ENCODE data around the gene HELLS. TPM values are rescaled to one million over a fixed set of nuclear protein-coding genes. Genes with fewer than 3 reads are reported as not detected.

Gene HELLS
- total and polyA plus RNA-seq, 5 donors from 2014 or later = 9.2 to 47.7 (median 14.1) TPM

- no peaks in the 10 kb centered on the region for H3K27me3 Mint-ChIP-seq
- peaks cover 22% of the 10 kb centered on the region for H3K36me3 Mint-ChIP-seq
- Histone ChIP-seq H3K27me3 (ENCODE audit: control insufficient read depth, insufficient read depth, low read length) (no peaks in the 10 kb centered on the region), H3K9me3 (ENCODE audit: control insufficient read depth in 2 of 2, low read length in 2 of 2) (no peaks in the 10 kb centered on the region), H3K27ac (ENCODE audit: insufficient read depth, low read length, poor library complexity, severe bottlenecking) (no peak overlapping the region), H3K36me3 (ENCODE audit: control insufficient read depth, insufficient read depth, low read length) (peaks cover 2% of the 10 kb centered on the region), H3K4me1 (ENCODE audit: control insufficient read depth, insufficient read depth, low read length, poor library complexity, severe bottlenecking) (no peaks in the 10 kb centered on the region), H3K4me3 (ENCODE audit: low read depth, low read length) (no peak overlapping the region)
- no peak overlapping the region for H3K4me3 Mint-ChIP-seq
- ATAC-seq (ENCODE audit: low read depth in 2 of 2) = no peak
- H3K9me3 Mint-ChIP-seq = no peaks in the 10 kb centered on the region
- DNase-seq = no peak
- H3K27ac Mint-ChIP-seq = no peak overlapping the region
- peaks cover 0 to 2% (median 0%) of the 10 kb centered on the region in 4 donors for H3K4me1 Mint-ChIP-seq
Observed at GRCh38 chr10:94608559-94608958, 63.0 kb downstream of the HELLS start.

GRCh38 chr10:94614558-94614957, 69.0 kb downstream of the HELLS start:
- Mint-ChIP-seq H3K27me3 (no peaks in the 10 kb centered on the region), H3K36me3 (peaks cover 3% of the 10 kb centered on the region), H3K9me3 (peaks cover 0 to 2% (median 0%) of the 10 kb centered on the region in 7 donors), H3K4me1 (peaks cover 0 to 6% (median under 1%) of the 10 kb centered on the region in 4 donors), H3K27ac (peak overlapping the region in 1 of 3 donors; percentile 9), H3K4me3 (no peak overlapping the region)
- Histone ChIP-seq H3K4me3 (ENCODE audit: low read depth, low read length) (no peak overlapping the region), H3K36me3 (ENCODE audit: control insufficient read depth, insufficient read depth, low read length) (peaks cover 2% of the 10 kb centered on the region), H3K27ac (ENCODE audit: insufficient read depth, low read length, poor library complexity, severe bottlenecking) (no peak overlapping the region), H3K27me3 (ENCODE audit: control insufficient read depth, insufficient read depth, low read length) (no peaks in the 10 kb centered on the region), H3K9me3 (ENCODE audit: control insufficient read depth in 2 of 2, low read length in 2 of 2) (no peaks in the 10 kb centered on the region), H3K4me1 (ENCODE audit: control insufficient read depth, insufficient read depth, low read length, poor library complexity, severe bottlenecking) (no peaks in the 10 kb centered on the region)
- DNase-seq = no peak
- ATAC-seq (ENCODE audit: low read depth in 2 of 2) = no peak

- Mint-ChIP-seq H3K36me3 (no peaks in the 10 kb centered on the region), H3K27ac (no peak overlapping the region), H3K27me3 (no peaks in the 10 kb centered on the region), H3K4me1 (peaks cover 0 to 6% (median 0%) of the 10 kb centered on the region in 4 donors), H3K9me3 (peaks cover 0 to 2% (median 0%) of the 10 kb centered on the region in 7 donors), H3K4me3 (no peak overlapping the region)
- ATAC-seq (ENCODE audit: low read depth in 2 of 2) (no peak), DNase-seq (no peak)
- Histone ChIP-seq H3K27ac (ENCODE audit: insufficient read depth, low read length, poor library complexity, severe bottlenecking) (no peak overlapping the region), H3K36me3 (ENCODE audit: control insufficient read depth, insufficient read depth, low read length) (no peaks in the 10 kb centered on the region), H3K4me1 (ENCODE audit: control insufficient read depth, insufficient read depth, low read length, poor library complexity, severe bottlenecking) (no peaks in the 10 kb centered on the region), H3K4me3 (ENCODE audit: low read depth, low read length) (no peak overlapping the region), H3K9me3 (ENCODE audit: control insufficient read depth in 2 of 2, low read length in 2 of 2) (no peaks in the 10 kb centered on the region), H3K27me3 (ENCODE audit: control insufficient read depth, insufficient read depth, low read length) (no peaks in the 10 kb centered on the region)
Observed at GRCh38 chr10:94617389-94617944, 71.9 kb downstream of the HELLS start.

GRCh38 chr10:94622666-94623205, 77.1 kb downstream of the HELLS start:
- H3K36me3 Mint-ChIP-seq = no peaks in the 10 kb centered on the region
- peaks cover 0 to 2% (median 0%) of the 10 kb centered on the region in 4 donors for H3K4me1 Mint-ChIP-seq
- H3K27ac Mint-ChIP-seq = no peak overlapping the region
- no peaks in the 10 kb centered on the region for H3K9me3 Mint-ChIP-seq
- DNase-seq = no peak
- H3K27ac ChIP-seq (ENCODE audit: insufficient read depth, low read length, poor library complexity, severe bottlenecking) = no peak overlapping the region
- H3K4me1 ChIP-seq (ENCODE audit: control insufficient read depth, insufficient read depth, low read length, poor library complexity, severe bottlenecking) = no peaks in the 10 kb centered on the region
- ATAC-seq (ENCODE audit: low read depth in 2 of 2) = no peak
- no peaks in the 10 kb centered on the region for H3K36me3 ChIP-seq (ENCODE audit: control insufficient read depth, insufficient read depth, low read length)
- H3K4me3 ChIP-seq (ENCODE audit: low read depth, low read length) = no peak overlapping the region
- H3K27me3 Mint-ChIP-seq = no peaks in the 10 kb centered on the region
- no peaks in the 10 kb centered on the region for H3K9me3 ChIP-seq (ENCODE audit: control insufficient read depth in 2 of 2, low read length in 2 of 2)
- H3K27me3 ChIP-seq (ENCODE audit: control insufficient read depth, insufficient read depth, low read length) = no peaks in the 10 kb centered on the region
- H3K4me3 Mint-ChIP-seq = no peak overlapping the region

- Histone ChIP-seq H3K4me3 (ENCODE audit: low read depth, low read length) (no peak overlapping the region), H3K4me1 (ENCODE audit: control insufficient read depth, insufficient read depth, low read length, poor library complexity, severe bottlenecking) (no peaks in the 10 kb centered on the region), H3K9me3 (ENCODE audit: control insufficient read depth in 2 of 2, low read length in 2 of 2) (no peaks in the 10 kb centered on the region), H3K27ac (ENCODE audit: insufficient read depth, low read length, poor library complexity, severe bottlenecking) (no peak overlapping the region), H3K36me3 (ENCODE audit: control insufficient read depth, insufficient read depth, low read length) (no peaks in the 10 kb centered on the region), H3K27me3 (ENCODE audit: control insufficient read depth, insufficient read depth, low read length) (no peaks in the 10 kb centered on the region)
- H3K27ac Mint-ChIP-seq = no peak overlapping the region
- H3K4me3 Mint-ChIP-seq = no peak overlapping the region
- no peaks in the 10 kb centered on the region for H3K36me3 Mint-ChIP-seq
- ATAC-seq (ENCODE audit: low read depth in 2 of 2) = no peak
- H3K4me1 Mint-ChIP-seq = no peaks in the 10 kb centered on the region
- no peak for DNase-seq
- H3K27me3 Mint-ChIP-seq = no peaks in the 10 kb centered on the region
- H3K9me3 Mint-ChIP-seq = peaks cover 0 to 1% (median 0%) of the 10 kb centered on the region in 7 donors
Observed at GRCh38 chr10:94623572-94623971, 78.0 kb downstream of the HELLS start.

GRCh38 chr10:94626476-94626875, 80.9 kb downstream of the HELLS start:
- no peaks in the 10 kb centered on the region for H3K36me3 Mint-ChIP-seq
- no peaks in the 10 kb centered on the region for H3K27me3 Mint-ChIP-seq
- no peaks in the 10 kb centered on the region for H3K36me3 ChIP-seq (ENCODE audit: control insufficient read depth, insufficient read depth, low read length)
- H3K9me3 ChIP-seq (ENCODE audit: control insufficient read depth in 2 of 2, low read length in 2 of 2) = no peaks in the 10 kb centered on the region
- no peak overlapping the region for H3K4me3 ChIP-seq (ENCODE audit: low read depth, low read length)
- H3K27me3 ChIP-seq (ENCODE audit: control insufficient read depth, insufficient read depth, low read length) = no peaks in the 10 kb centered on the region
- no peak overlapping the region for H3K27ac Mint-ChIP-seq
- H3K4me1 ChIP-seq (ENCODE audit: control insufficient read depth, insufficient read depth, low read length, poor library complexity, severe bottlenecking) = no peaks in the 10 kb centered on the region
- H3K9me3 Mint-ChIP-seq = peaks cover 0 to 1% (median 0%) of the 10 kb centered on the region in 7 donors
- DNase-seq = no peak
- H3K4me1 Mint-ChIP-seq = no peaks in the 10 kb centered on the region
- ATAC-seq (ENCODE audit: low read depth in 2 of 2) = no peak
- no peak overlapping the region for H3K27ac ChIP-seq (ENCODE audit: insufficient read depth, low read length, poor library complexity, severe bottlenecking)
- no peak overlapping the region for H3K4me3 Mint-ChIP-seq

GRCh38 chr10:94627511-94627910, 81.9 kb downstream of the HELLS start:
- DNase-seq (no peak), ATAC-seq (ENCODE audit: low read depth in 2 of 2) (no peak)
- Histone ChIP-seq H3K27ac (ENCODE audit: insufficient read depth, low read length, poor library complexity, severe bottlenecking) (no peak overlapping the region), H3K27me3 (ENCODE audit: control insufficient read depth, insufficient read depth, low read length) (no peaks in the 10 kb centered on the region), H3K9me3 (ENCODE audit: control insufficient read depth in 2 of 2, low read length in 2 of 2) (no peaks in the 10 kb centered on the region), H3K4me3 (ENCODE audit: low read depth, low read length) (no peak overlapping the region), H3K36me3 (ENCODE audit: control insufficient read depth, insufficient read depth, low read length) (no peaks in the 10 kb centered on the region), H3K4me1 (ENCODE audit: control insufficient read depth, insufficient read depth, low read length, poor library complexity, severe bottlenecking) (no peaks in the 10 kb centered on the region)
- Mint-ChIP-seq H3K36me3 (no peaks in the 10 kb centered on the region), H3K27me3 (no peaks in the 10 kb centered on the region), H3K9me3 (peaks cover 0 to 3% (median 0%) of the 10 kb centered on the region in 7 donors), H3K4me3 (no peak overlapping the region), H3K4me1 (no peaks in the 10 kb centered on the region), H3K27ac (no peak overlapping the region)

- ATAC-seq (ENCODE audit: low read depth in 2 of 2) = no peak
- Histone ChIP-seq H3K4me3 (ENCODE audit: low read depth, low read length) (no peak overlapping the region), H3K9me3 (ENCODE audit: control insufficient read depth in 2 of 2, low read length in 2 of 2) (no peaks in the 10 kb centered on the region), H3K4me1 (ENCODE audit: control insufficient read depth, insufficient read depth, low read length, poor library complexity, severe bottlenecking) (no peaks in the 10 kb centered on the region), H3K27ac (ENCODE audit: insufficient read depth, low read length, poor library complexity, severe bottlenecking) (no peak overlapping the region), H3K36me3 (ENCODE audit: control insufficient read depth, insufficient read depth, low read length) (no peaks in the 10 kb centered on the region), H3K27me3 (ENCODE audit: control insufficient read depth, insufficient read depth, low read length) (no peaks in the 10 kb centered on the region)
- no peaks in the 10 kb centered on the region for H3K36me3 Mint-ChIP-seq
- no peaks in the 10 kb centered on the region for H3K27me3 Mint-ChIP-seq
- no peaks in the 10 kb centered on the region for H3K4me1 Mint-ChIP-seq
- no peak overlapping the region for H3K27ac Mint-ChIP-seq
- H3K4me3 Mint-ChIP-seq = no peak overlapping the region
- H3K9me3 Mint-ChIP-seq = peaks cover 0 to 11% (median 2%) of the 10 kb centered on the region in 7 donors
- DNase-seq = peak in 1 of 3 donors; percentile 38
Observed at GRCh38 chr10:94630017-94630688, 84.6 kb downstream of the HELLS start.

Data from CD4-positive, CD25-positive, alpha-beta regulatory T cell (primary cell).